A673 (cell line): ENCODE data around the gene CELF5. TPM values are rescaled to one million over a fixed set of nuclear protein-coding genes. Genes with fewer than 3 reads are reported as not detected.
A peak's percentile ranks its signal among the peaks of the same experiment; 100 is the strongest.

Source experiments
- BruUV-seq: library from RNA; stranded (reverse); fragments of 400-500 nt; replicated peaks from 2 replicates; lab custom pipeline; 2021; lab: Mats Ljungman, UMichigan
- CTCF ChIA-PET: fragments of 300-600 bp; sonication (Branson Sonifier 250); formaldehyde crosslinking; loops from one replicate; lab custom pipeline; 2022; ENCODE audit warnings: antibody characterized with exemption; lab: Charles Lee
- POLR2A ChIA-PET: fragments of 300-600 bp; sonication (Branson Sonifier 250); formaldehyde crosslinking; loops from one replicate; lab custom pipeline; 2022; ENCODE audit warnings: antibody characterized with exemption; ENCODE audit not compliant: low non-redundant PET; lab: Charles Lee
- DNase-seq: peaks from one replicate; pipeline ENCODE4 v3.0.0-alpha.2; 2015; ENCODE audit warnings: low spot score
- H3K27ac ChIP-seq: fragments of 200-600 bp; sonication (generic); 2 replicates; pipeline ENCODE4 v1.5.1; 2016; ENCODE audit warnings: mixed run types, low read depth, mild to moderate bottlenecking, mixed read lengths, antibody characterized with exemption, low read length; ENCODE audit not compliant: poor library complexity, severe bottlenecking
- H3K27me3 ChIP-seq: fragments of 200-600 bp; sonication (generic); replicated peaks from 2 replicates; pipeline ENCODE4 v1.6.1; 2017; ENCODE audit warnings: mixed run types, low read depth, mild to moderate bottlenecking, mixed read lengths, antibody characterized with exemption, low read length; ENCODE audit not compliant: insufficient read depth, poor library complexity
- H3K36me3 ChIP-seq: fragments of 200-600 bp; sonication (generic); 2 replicates; pipeline ENCODE4 v1.6.1; 2016; ENCODE audit warnings: mixed run types, mild to moderate bottlenecking, mixed read lengths, antibody characterized with exemption, low read length; ENCODE audit not compliant: insufficient read depth, poor library complexity, severe bottlenecking
- H3K4me1 ChIP-seq: fragments of 200-600 bp; sonication (generic); 2 replicates; pipeline ENCODE4 v1.6.1; 2017; ENCODE audit warnings: mixed run types, mild to moderate bottlenecking, mixed read lengths, antibody characterized with exemption, low read length; ENCODE audit not compliant: insufficient read depth, poor library complexity, severe bottlenecking
- H3K4me3 ChIP-seq: fragments of 200-600 bp; sonication (generic); 2 replicates; pipeline ENCODE4 v1.5.1; 2016; ENCODE audit warnings: low read depth, mixed run types, mild to moderate bottlenecking, mixed read lengths, low read length; ENCODE audit not compliant: poor library complexity, severe bottlenecking
- H3K9me3 ChIP-seq: fragments of 200-600 bp; sonication (generic); 2 replicates; pipeline ENCODE4 v1.6.1; 2016; ENCODE audit warnings: mixed run types, low read depth, mild to moderate bottlenecking, mixed read lengths, antibody characterized with exemption, low read length; ENCODE audit not compliant: poor library complexity, severe bottlenecking
- CTCF ChIP-seq: fragments of 300-800, 200-600 bp; sonication (generic); conservative IDR thresholded peaks from 2 replicates; pipeline ENCODE4 v1.5.1; 2017; ENCODE audit warnings: low read depth, mild to moderate bottlenecking, antibody characterized with exemption, low read length, moderate library complexity, mixed read lengths
- EZH2 ChIP-seq: fragments of 200-600 bp; sonication (generic); IDR thresholded peaks from 2 replicates; pipeline ENCODE4 v1.6.1; 2017; ENCODE audit warnings: borderline replicate concordance, low read depth, mild to moderate bottlenecking, mixed read lengths, antibody characterized with exemption, low read length; ENCODE audit not compliant: poor library complexity, severe bottlenecking
- intact Hi-C: fragments of 100-400 bp; cut with micrococcal nuclease; formaldehyde crosslinking; loops from one replicate; pipeline ENCODE4 v1.10.0; 2022; ENCODE audit not compliant: unreplicated experiment
- total RNA-seq: library from RNA; stranded (reverse); gene quantifications from 2 replicates; pipeline ENCODE4 v1.2.3, GENCODE V29; 2021

Gene CELF5
- total RNA-seq, 1 experiment from 2014 or later: 3.7 TPM

GRCh38 chr19:3245050-3245449, 20.6 kb downstream of the CELF5 start:
- H3K27ac ChIP-seq: no peak overlapping the region
- H3K4me3 ChIP-seq: no peak overlapping the region
- BruUV-seq: no TSS peak
- ChIA-PET POLR2A (no interaction called here), CTCF (interaction anchor here (0.6 kb wide), 1 partner anchor 259 kb away, joined by 7 read pairs; no protein-coding TSS in a partner anchor)
- no peaks in the 10 kb centered on the region for H3K27me3 ChIP-seq
- no peaks in the 10 kb centered on the region for H3K36me3 ChIP-seq
- no peak for TF ChIP-seq CTCF
- TF ChIP-seq EZH2: no peak
- no peaks in the 10 kb centered on the region for H3K9me3 ChIP-seq
- intact Hi-C loops: no loop called here
- H3K4me1 ChIP-seq: peaks cover 11% of the 10 kb centered on the region
- no peak for DNase-seq

- H3K9me3 ChIP-seq: peaks cover 6% of the 10 kb centered on the region
- POLR2A ChIA-PET: no interaction called here
- intact Hi-C loops: no loop called here
- H3K36me3 ChIP-seq: no peaks in the 10 kb centered on the region
- no peaks in the 10 kb centered on the region for H3K27me3 ChIP-seq
- peak overlapping the region; percentile 27 for H3K4me3 ChIP-seq
- CTCF ChIA-PET: interaction anchor here (0.6 to 1.1 kb wide), 2 partner anchors 19 to 412 kb away, joined by 4 read pairs; no protein-coding TSS in a partner anchor
- BruUV-seq: no TSS peak
- H3K4me1 ChIP-seq: peaks cover 11% of the 10 kb centered on the region
- H3K27ac ChIP-seq: peak overlapping the region; percentile 72
- peak; percentile 75 for DNase-seq
- TF ChIP-seq CTCF: no peak
- no peak for TF ChIP-seq EZH2
These were observed 24.4 kb downstream of the CELF5 start for GRCh38 chr19:3248728-3249326.

GRCh38 chr19:3249408-3249807, 24.9 kb downstream of the CELF5 start:
- BruUV-seq: no TSS peak
- ChIA-PET CTCF (interaction anchor here (0.6 to 1.1 kb wide), 2 partner anchors 18 to 411 kb away, joined by 4 read pairs; no protein-coding TSS in a partner anchor), POLR2A (interaction anchor here (0.7 kb wide), 1 partner anchor 19 kb away, joined by 4 read pairs; no protein-coding TSS in a partner anchor)
- peak; percentile 91 for DNase-seq
- Histone ChIP-seq H3K27me3 (no peaks in the 10 kb centered on the region), H3K36me3 (no peaks in the 10 kb centered on the region), H3K27ac (peak overlapping the region; percentile 72), H3K9me3 (peaks cover 6% of the 10 kb centered on the region), H3K4me3 (peak overlapping the region; percentile 27), H3K4me1 (peaks cover 11% of the 10 kb centered on the region)
- TF ChIP-seq EZH2 (no peak), CTCF (no peak)
- intact Hi-C loops: no loop called here
